H9 (cell line): Measurements from ENCODE around the gene EHD3. TPM values are rescaled to one million over a fixed set of nuclear protein-coding genes. Genes with fewer than 3 reads are reported as not detected.

Source experiments
- DNase-seq: peaks from one replicate; pipeline ENCODE4 v3.0.0-alpha.2; 2017
- H2AFZ ChIP-seq: one replicate; pipeline ENCODE4 v1.6.1; 2013; ENCODE audit warnings: mild to moderate bottlenecking, low read length, control low read depth, moderate library complexity
- H2AK5ac ChIP-seq: 2 replicates; pipeline ENCODE4 v1.6.1; 2013; ENCODE audit warnings: low read length, control low read depth, mixed read lengths; ENCODE audit not compliant: insufficient read length
- H2BK120ac ChIP-seq: one replicate; pipeline ENCODE4 v1.6.1; 2013; ENCODE audit warnings: low read depth, mild to moderate bottlenecking, low read length, control low read depth, inconsistent platforms; ENCODE audit not compliant: poor library complexity, severe bottlenecking
- H2BK12ac ChIP-seq: 2 replicates; pipeline ENCODE4 v1.6.1; 2013; ENCODE audit warnings: low read length, control low read depth, mixed read lengths, low read depth; ENCODE audit not compliant: insufficient read length
- H2BK15ac ChIP-seq: 2 replicates; pipeline ENCODE4 v1.6.1; 2013; ENCODE audit warnings: low read depth, low read length, control low read depth
- H2BK20ac ChIP-seq: one replicate; pipeline ENCODE4 v1.6.1; 2013; ENCODE audit warnings: low read depth, mild to moderate bottlenecking, low read length, control low read depth, inconsistent platforms; ENCODE audit not compliant: poor library complexity, severe bottlenecking
- H2BK5ac ChIP-seq: 2 replicates; pipeline ENCODE4 v1.6.1; 2013; ENCODE audit warnings: low read length, control low read depth, mixed read lengths; ENCODE audit not compliant: insufficient read length
- H3K14ac ChIP-seq: 2 replicates; pipeline ENCODE4 v1.6.1; 2013; ENCODE audit warnings: low read length, control low read depth; ENCODE audit not compliant: insufficient read depth
- H3K18ac ChIP-seq: 2 replicates; pipeline ENCODE4 v1.6.1; 2013; ENCODE audit warnings: low read depth, mild to moderate bottlenecking, mixed read lengths, low read length, control low read depth; ENCODE audit not compliant: insufficient read length
- H3K23ac ChIP-seq: 2 replicates; pipeline ENCODE4 v1.6.1; 2013; ENCODE audit warnings: low read length, control low read depth, mixed read lengths, low read depth; ENCODE audit not compliant: insufficient read length
- H3K23me2 ChIP-seq: 2 replicates; pipeline ENCODE4 v1.6.1; 2013; ENCODE audit warnings: low read depth, mild to moderate bottlenecking, mixed read lengths, low read length, control low read depth; ENCODE audit not compliant: insufficient read length, poor library complexity, severe bottlenecking
- H3K27ac ChIP-seq: 2 replicates; pipeline ENCODE4 v1.5.1; 2013; ENCODE audit warnings: low read length, control low read depth, mixed read lengths, low read depth; ENCODE audit not compliant: insufficient read length
- H3K27me3 ChIP-seq: 2 replicates; pipeline ENCODE4 v1.6.1; 2013; ENCODE audit warnings: low read length, control low read depth, inconsistent platforms; ENCODE audit not compliant: insufficient read depth
- H3K4ac ChIP-seq: 2 replicates; pipeline ENCODE4 v1.6.1; 2013; ENCODE audit warnings: low read depth, mild to moderate bottlenecking, control low read depth, inconsistent platforms, low read length, moderate library complexity
- H3K4me1 ChIP-seq: 2 replicates; pipeline ENCODE4 v1.6.1; 2013; ENCODE audit warnings: low read length, control low read depth, inconsistent platforms; ENCODE audit not compliant: insufficient read depth
- H3K4me2 ChIP-seq: 2 replicates; pipeline ENCODE4 v1.6.1; 2013; ENCODE audit warnings: low read length, control low read depth, mixed read lengths; ENCODE audit not compliant: insufficient read length, insufficient read depth
- H3K56ac ChIP-seq: 2 replicates; pipeline ENCODE4 v1.6.1; 2013; ENCODE audit warnings: low read depth, mild to moderate bottlenecking, mixed read lengths, low read length, control low read depth; ENCODE audit not compliant: insufficient read length
- H3K79me1 ChIP-seq: 2 replicates; pipeline ENCODE4 v1.6.1; 2013; ENCODE audit warnings: low read depth, mild to moderate bottlenecking, moderate library complexity, low read length, control low read depth, inconsistent platforms; ENCODE audit not compliant: insufficient read depth, poor library complexity, severe bottlenecking
- H3K79me2 ChIP-seq: 2 replicates; pipeline ENCODE4 v1.6.1; 2013; ENCODE audit warnings: low read length, control low read depth, inconsistent platforms; ENCODE audit not compliant: insufficient read depth
- H3K9ac ChIP-seq: 2 replicates; pipeline ENCODE4 v1.6.1; 2013; ENCODE audit warnings: low read length, control low read depth, mixed read lengths; ENCODE audit not compliant: insufficient read length; ENCODE audit errors: extremely low read depth
- H3K9me3 ChIP-seq: one replicate; pipeline ENCODE4 v1.6.1; 2013; ENCODE audit warnings: low read depth, low read length, inconsistent platforms; ENCODE audit not compliant: control insufficient read depth
- H3T11ph ChIP-seq: one replicate; pipeline ENCODE4 v1.6.1; 2013; ENCODE audit warnings: mild to moderate bottlenecking, low read length, control low read depth, inconsistent platforms
- H4K20me1 ChIP-seq: one replicate; pipeline ENCODE4 v1.6.1; 2013; ENCODE audit not compliant: control insufficient read depth, insufficient read length, insufficient read depth
- H4K5ac ChIP-seq: 2 replicates; pipeline ENCODE4 v1.6.1; 2013; ENCODE audit warnings: low read depth, mild to moderate bottlenecking, mixed read lengths, low read length, control low read depth; ENCODE audit not compliant: insufficient read length
- H4K8ac ChIP-seq: replicated peaks from 2 replicates; pipeline ENCODE4 v1.6.1; 2013; ENCODE audit warnings: low read length, control low read depth, mixed read lengths, low read depth; ENCODE audit not compliant: insufficient read length
- H4K91ac ChIP-seq: 2 replicates; pipeline ENCODE4 v1.6.1; 2013; ENCODE audit warnings: low read depth, mild to moderate bottlenecking, moderate library complexity, mixed read lengths, low read length, control low read depth; ENCODE audit not compliant: insufficient read length
- H3K27ac Mint-ChIP-seq, 3 experiments: 2 replicates in 2 of 3; 3 replicates in 1 of 3; pipeline ENCODE4 v1.8.0; 2020 to 2021; ENCODE audit warnings: mixed read lengths in 3 of 3, mild to moderate bottlenecking in 1 of 3, moderate library complexity in 1 of 3
- H3K27me3 Mint-ChIP-seq: 2 replicates; pipeline ENCODE4 v1.8.0; 2021; ENCODE audit warnings: low read depth, mild to moderate bottlenecking, moderate library complexity, mixed read lengths
- H3K36me3 Mint-ChIP-seq, 3 experiments: 2 replicates in 2 of 3; 3 replicates in 1 of 3; pipeline ENCODE4 v1.8.0; 2020 to 2021; ENCODE audit warnings: low read depth in 3 of 3, mixed read lengths in 3 of 3; ENCODE audit not compliant: insufficient read depth in 1 of 3
- H3K4me1 Mint-ChIP-seq, 2 experiments: 2 replicates each; pipeline ENCODE4 v1.8.0; 2020; ENCODE audit warnings: mixed read lengths in 2 of 2
- H3K4me3 Mint-ChIP-seq, 2 experiments: 2 replicates in 1 of 2; 3 replicates in 1 of 2; pipeline ENCODE4 v1.8.0; 2020 to 2021; ENCODE audit warnings: mild to moderate bottlenecking in 2 of 2, mixed read lengths in 2 of 2, moderate library complexity in 1 of 2
- H3K9me3 Mint-ChIP-seq, 2 experiments: 2 replicates in 1 of 2; 3 replicates in 1 of 2; pipeline ENCODE4 v1.8.0; 2020; ENCODE audit warnings: mild to moderate bottlenecking in 2 of 2, mixed read lengths in 2 of 2, moderate library complexity in 1 of 2
- WGBS: extraction: QIAGEN DNeasy Blood & Tissue Kit; methylation state at CpG from one replicate; pipeline ENCODE4 v1.1.7; 2013; ENCODE audit warnings: missing lambda C conversion rate, low lambda C conversion rate, mixed read lengths; ENCODE audit not compliant: insufficient read length; ENCODE audit errors: extremely low coverage; 5-methylcytosine and 5-hydroxymethylcytosine counted together
- total RNA-seq: library from RNA; stranded (reverse); gene quantifications from 2 replicates; pipeline ENCODE4 v1.2.1, GENCODE V29; 2021
- TF ChIP-seq, protein P1 (sequence below): fragments of 200-600 bp; sonication (generic); conservative IDR thresholded peaks from 3 replicates; pipeline ENCODE4 v1.8.0; 2021; ENCODE audit warnings: antibody characterized with exemption, mild to moderate bottlenecking

EHD3 gene
- total RNA-seq, 1 experiment from 2014 or later: 8.3 TPM

DNA sequence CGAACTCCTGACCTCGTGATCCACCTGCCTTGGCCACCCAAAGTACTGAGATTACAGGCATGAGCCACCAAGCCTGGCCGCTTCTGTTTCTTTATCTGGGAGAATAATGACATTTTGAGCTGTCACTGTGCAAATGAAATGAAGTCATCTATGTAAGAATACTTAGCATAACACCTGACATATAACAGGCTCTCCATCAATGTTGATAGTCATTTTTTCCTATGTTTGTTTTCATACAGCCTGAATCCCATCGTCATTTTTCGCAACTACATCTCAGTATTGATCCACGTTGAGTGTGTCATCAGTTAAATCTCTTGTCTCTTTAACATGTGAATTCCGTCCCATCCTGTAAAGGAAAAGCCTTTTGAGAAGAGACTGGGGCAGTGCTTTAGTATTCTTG lies 10.2 kb upstream of the EHD3 start:
- H3K14ac ChIP-seq: no peak overlapping the region
- no peaks in the 10 kb centered on the region for H3K79me2 ChIP-seq

More for the DNA sequence above, 10.2 kb upstream of the EHD3 start:
- no peaks in the 10 kb centered on the region for H3K36me3 Mint-ChIP-seq
- Histone ChIP-seq H2AFZ (no peak overlapping the region), H4K20me1 (no peaks in the 10 kb centered on the region), H3K56ac (no peak overlapping the region), H2BK120ac (no peak overlapping the region), H3K4me1 (no peaks in the 10 kb centered on the region), H4K91ac (no peak overlapping the region), H3K27ac (no peak overlapping the region), H3K4ac (no peak overlapping the region), H2AK5ac (no peak overlapping the region), H2BK15ac (no peak overlapping the region), H3K23me2 (no peaks in the 10 kb centered on the region), H3K9me3 (no peaks in the 10 kb centered on the region), H3T11ph (no peak overlapping the region), H3K4me2 (no peak overlapping the region), H4K5ac (no peak overlapping the region), H2BK5ac (no peak overlapping the region), H2BK12ac (no peak overlapping the region), H3K79me1 (no peaks in the 10 kb centered on the region), H3K18ac (no peak overlapping the region), H3K27me3 (no peaks in the 10 kb centered on the region), H3K23ac (no peak overlapping the region), H4K8ac (no peak overlapping the region), H3K9ac (no peak overlapping the region), H2BK20ac (no peak overlapping the region)
- DNase-seq: no peak
- H3K4me3 Mint-ChIP-seq: no peak overlapping the region
- TF ChIP-seq, protein P1, sequence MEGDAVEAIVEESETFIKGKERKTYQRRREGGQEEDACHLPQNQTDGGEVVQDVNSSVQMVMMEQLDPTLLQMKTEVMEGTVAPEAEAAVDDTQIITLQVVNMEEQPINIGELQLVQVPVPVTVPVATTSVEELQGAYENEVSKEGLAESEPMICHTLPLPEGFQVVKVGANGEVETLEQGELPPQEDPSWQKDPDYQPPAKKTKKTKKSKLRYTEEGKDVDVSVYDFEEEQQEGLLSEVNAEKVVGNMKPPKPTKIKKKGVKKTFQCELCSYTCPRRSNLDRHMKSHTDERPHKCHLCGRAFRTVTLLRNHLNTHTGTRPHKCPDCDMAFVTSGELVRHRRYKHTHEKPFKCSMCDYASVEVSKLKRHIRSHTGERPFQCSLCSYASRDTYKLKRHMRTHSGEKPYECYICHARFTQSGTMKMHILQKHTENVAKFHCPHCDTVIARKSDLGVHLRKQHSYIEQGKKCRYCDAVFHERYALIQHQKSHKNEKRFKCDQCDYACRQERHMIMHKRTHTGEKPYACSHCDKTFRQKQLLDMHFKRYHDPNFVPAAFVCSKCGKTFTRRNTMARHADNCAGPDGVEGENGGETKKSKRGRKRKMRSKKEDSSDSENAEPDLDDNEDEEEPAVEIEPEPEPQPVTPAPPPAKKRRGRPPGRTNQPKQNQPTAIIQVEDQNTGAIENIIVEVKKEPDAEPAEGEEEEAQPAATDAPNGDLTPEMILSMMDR: no peak
- H3K9me3 Mint-ChIP-seq: no peaks in the 10 kb centered on the region
- WGBS: no CpG with 5 or more reads among the region's 7 CpGs
- H3K4me1 Mint-ChIP-seq: peaks cover 4 to 11% of the 10 kb centered on the region in 2 experiments; a peak in 3 of 4 replicates
- H3K27me3 Mint-ChIP-seq: peaks cover 2% of the 10 kb centered on the region; the same call in 1 of the 2 replicates
- H3K27ac Mint-ChIP-seq: no peak overlapping the region
